OCI-LY1 (cell line): Measurements from ENCODE around the gene DAPK2.

ENCODE experiments used
- EZH2 ChIP-seq: fragments of 200-600 bp; sonication (generic), shearing (Covaris generic); IDR thresholded peaks from 2 replicates; pipeline ENCODE4 v1.8.0; 2017; ENCODE audit warnings: borderline replicate concordance, mixed run types, mild to moderate bottlenecking, antibody characterized with exemption, low read length, moderate library complexity, mixed read lengths
- TF ChIP-seq, protein P1 (sequence below): fragments of 200-600 bp; sonication (generic), shearing (Covaris generic); IDR thresholded peaks from 2 replicates; pipeline ENCODE4 v1.5.1; 2017; ENCODE audit warnings: mild to moderate bottlenecking, antibody characterized with exemption, low read length, moderate library complexity, mixed read lengths

GRCh38 chr15:63942486-63943365 lies 103.6 kb downstream of the DAPK2 start:
- TF ChIP-seq, protein P1, sequence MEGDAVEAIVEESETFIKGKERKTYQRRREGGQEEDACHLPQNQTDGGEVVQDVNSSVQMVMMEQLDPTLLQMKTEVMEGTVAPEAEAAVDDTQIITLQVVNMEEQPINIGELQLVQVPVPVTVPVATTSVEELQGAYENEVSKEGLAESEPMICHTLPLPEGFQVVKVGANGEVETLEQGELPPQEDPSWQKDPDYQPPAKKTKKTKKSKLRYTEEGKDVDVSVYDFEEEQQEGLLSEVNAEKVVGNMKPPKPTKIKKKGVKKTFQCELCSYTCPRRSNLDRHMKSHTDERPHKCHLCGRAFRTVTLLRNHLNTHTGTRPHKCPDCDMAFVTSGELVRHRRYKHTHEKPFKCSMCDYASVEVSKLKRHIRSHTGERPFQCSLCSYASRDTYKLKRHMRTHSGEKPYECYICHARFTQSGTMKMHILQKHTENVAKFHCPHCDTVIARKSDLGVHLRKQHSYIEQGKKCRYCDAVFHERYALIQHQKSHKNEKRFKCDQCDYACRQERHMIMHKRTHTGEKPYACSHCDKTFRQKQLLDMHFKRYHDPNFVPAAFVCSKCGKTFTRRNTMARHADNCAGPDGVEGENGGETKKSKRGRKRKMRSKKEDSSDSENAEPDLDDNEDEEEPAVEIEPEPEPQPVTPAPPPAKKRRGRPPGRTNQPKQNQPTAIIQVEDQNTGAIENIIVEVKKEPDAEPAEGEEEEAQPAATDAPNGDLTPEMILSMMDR = no peak
- no peak for TF ChIP-seq EZH2
